HG02642 (cell line): ENCODE results near the gene APOBEC3C.
"Not testable (repeated sequence)": the region's sequence is repeated elsewhere in the genome, so short reads cannot be mapped to it uniquely, and the experiment has no call there.

ENCODE experiments used
- ATAC-seq: cut with Tn5 transposase; IDR thresholded peaks from one replicate; pipeline ENCODE4 v1.9.1; 2021; ENCODE audit warnings: mild to moderate bottlenecking; ENCODE audit not compliant: unreplicated experiment, poor library complexity

Gene APOBEC3C

DNA sequence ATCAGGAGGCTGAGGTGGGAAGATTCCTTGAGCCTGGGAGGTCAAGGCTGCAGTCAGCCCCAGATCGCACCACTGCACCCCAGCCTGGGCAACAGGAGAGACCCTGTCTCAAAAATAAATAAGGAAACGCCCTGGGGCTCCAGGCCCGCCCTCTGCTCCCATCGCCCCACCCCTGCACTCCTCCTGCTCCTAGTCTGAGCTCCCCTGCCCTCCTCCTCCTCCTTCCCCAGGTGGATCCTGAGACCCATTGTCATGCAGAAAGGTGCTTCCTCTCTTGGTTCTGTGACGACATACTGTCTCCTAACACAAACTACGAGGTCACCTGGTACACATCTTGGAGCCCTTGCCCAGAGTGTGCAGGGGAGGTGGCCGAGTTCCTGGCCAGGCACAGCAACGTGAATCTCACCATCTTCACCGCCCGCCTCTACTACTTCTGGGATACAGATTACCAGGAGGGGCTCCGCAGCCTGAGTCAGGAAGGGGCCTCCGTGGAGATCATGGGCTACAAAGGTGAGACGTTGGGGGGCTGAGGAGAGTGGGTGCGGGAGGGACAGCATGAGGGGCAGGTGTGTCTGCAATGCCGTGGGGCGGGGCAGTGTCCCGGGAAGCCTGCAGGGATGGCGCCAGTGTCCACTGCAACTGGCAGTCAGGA lies 37.9 kb downstream of the APOBEC3C start:
- not testable (repeated sequence) for ATAC-seq

- no peak for ATAC-seq
Observed at GRCh38 chr22:39055658-39056057, 41.6 kb downstream of the APOBEC3C start.

DNA sequence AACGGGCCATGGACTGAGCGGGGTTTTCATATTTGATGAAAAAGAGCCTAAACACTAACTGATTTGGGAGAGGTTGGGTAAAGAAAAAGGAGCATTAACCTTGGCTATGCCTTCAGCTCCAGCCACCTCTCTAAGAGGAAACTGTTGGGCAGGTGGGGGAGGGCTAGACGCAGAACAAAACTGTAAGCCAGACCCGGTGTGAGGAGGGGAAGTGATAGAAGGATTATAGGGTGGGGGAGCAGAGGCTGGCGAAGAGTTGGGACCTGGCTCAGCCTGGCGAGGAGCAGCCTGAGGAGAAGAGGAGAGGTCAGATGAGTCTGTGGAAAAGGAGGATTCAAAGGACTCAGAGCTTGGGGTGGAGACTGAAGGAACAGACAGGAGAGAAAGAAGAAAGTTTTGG lies 47.2 kb downstream of the APOBEC3C start:
- ATAC-seq = not testable (repeated sequence)

DNA sequence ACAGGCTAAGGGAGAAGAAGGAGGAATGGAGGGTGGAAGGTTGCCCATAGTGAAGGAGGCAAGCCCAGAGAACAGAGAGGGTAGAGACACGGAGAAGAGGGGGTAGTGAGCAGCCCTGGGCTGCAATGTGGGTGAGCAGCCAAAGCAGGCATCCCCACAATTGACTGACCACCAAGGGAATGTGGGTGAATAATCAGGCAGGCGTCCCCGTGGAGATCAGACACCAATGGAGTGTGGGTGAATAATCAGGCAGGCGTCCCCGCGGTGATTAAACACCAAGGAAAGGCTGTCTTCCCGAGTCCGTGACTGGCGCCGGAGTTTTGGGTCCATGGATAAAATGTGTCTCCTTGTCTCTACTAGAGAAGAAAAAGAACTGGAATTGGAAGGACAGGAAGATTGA lies 47.9 kb downstream of the APOBEC3C start:
- ATAC-seq = not testable (repeated sequence)

- peak; percentile 50 for ATAC-seq
Observed at GRCh38 chr22:39063904-39064303, 49.8 kb downstream of the APOBEC3C start.

- peak; percentile 57 for ATAC-seq
Observed at GRCh38 chr22:39066442-39067276, 52.6 kb downstream of the APOBEC3C start.

DNA sequence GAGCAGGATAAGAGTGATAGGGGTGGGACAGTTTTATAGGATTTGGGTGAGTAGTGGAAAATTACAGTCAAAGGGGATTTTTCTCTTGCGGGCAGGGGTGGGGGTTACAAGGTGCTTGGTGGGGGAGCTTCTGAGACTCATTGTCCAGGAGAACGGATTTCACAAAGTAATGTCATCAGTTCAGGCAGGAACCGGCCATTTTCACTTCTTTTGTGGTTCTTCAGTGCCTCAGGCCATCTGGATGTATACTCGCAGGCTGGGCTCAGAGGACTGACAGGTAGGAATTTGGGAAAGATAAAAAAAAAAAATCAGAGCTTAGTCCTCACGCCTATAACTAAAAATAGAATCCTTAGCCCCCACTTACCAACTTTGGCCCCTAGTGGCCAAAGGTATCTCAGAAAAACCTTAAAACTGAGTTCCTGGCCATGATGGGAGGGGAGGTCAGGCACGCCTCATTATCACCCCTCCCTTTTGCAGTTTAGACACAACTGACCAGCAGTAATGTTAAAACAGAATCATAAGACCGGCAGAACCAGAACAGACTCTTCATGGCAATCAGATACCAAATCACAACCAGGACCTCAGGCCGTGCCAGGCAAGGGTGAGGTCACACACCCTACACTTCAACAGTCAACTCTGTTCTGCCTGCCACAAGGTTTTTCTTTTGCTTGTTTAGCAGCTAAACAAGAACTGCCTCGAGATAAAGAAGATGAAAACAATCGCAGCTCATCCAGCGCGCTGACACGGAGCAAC lies 54.2 kb downstream of the APOBEC3C start:
- ATAC-seq = no peak
